Jurkat, Clone E6-1 (cell line): Measurements from ENCODE around the gene EBI3.
"Not testable (repeated sequence)": the region's sequence is repeated elsewhere in the genome, so short reads cannot be mapped to it uniquely, and the experiment has no call there.

ENCODE experiments used
- DNase-seq: peaks from one replicate; pipeline ENCODE4 v3.0.0-alpha.2; 2011; ENCODE audit warnings: low read depth, low spot score
- H3K4me3 ChIP-seq: 2 replicates; pipeline ENCODE4 v1.5.1; 2011; ENCODE audit warnings: mild to moderate bottlenecking, low read length, control low read depth, moderate library complexity

The EBI3 gene

DNA sequence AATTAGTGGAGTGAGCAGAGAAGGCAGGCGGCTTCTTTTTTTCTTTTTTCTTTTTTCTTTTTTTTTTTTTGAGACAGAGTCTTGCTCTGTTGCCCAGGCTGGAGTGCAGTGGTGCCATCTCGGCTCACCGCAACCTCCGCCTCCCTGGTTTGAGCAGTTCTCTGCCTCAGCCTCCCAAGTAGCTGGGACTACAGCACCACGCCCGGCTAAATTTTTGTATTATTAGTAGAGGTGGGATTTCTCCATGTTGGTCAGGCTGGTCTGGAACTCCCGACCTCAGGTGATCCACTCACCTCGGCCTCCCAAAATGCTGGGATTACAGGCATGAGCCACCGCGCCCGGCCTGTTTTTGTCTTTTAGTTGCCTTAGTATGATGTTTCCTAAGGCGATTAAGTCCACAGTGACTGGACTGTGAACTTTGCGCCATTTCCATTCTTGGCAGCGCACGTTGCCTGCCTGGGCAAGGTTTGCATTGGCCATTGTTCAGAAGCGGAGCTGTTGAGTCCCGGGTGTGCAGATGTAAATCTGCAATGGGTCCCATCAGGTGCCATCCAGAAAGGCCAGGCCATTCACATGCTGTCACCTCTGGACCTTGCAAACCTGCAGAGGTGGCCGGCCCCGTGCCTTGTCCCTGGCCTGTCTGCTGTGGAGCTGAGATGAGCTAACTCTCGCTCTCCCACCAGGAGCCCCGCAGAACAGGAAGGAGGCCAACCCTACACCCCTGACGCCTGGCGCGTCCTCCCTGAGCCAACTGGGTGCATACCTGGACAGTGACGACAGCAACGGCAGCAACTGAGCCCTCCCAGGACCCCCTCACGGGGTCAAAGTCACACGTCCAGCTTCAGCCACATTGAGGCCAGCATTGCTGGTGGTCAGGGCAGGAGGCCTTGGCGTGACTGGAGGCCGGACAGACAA, 38.8 kb downstream of the EBI3 start:
- DNase-seq: no peak

DNA sequence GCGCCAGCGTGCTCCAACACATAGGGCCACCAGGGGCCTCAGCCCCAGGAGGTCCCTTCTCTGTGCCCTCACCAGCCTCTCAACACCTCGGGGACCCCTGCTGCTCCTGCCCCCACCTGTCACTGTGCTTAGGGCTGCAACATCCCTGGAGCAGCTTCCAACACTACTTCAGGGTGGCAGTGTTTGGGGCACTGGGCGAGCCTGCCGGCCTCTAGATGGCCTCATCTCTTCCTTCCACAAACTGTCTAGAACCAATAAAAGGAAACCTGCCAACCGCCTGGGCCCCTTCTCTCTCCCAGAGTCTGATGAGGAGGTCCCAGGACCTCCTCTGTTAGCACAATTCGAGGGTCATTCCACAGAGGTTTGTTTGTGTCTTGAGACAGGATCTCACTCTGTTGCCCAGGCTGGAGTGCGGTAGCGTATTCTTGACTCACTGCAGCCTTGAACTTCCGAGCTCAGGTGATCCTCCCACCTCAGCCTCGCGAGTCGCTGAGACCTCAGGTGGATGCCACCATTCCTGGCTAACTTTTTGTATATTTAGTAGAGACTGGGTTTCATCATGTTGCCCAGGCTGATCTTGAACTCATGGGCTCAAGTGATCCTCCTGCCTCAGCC, 39.6 kb downstream of the EBI3 start:
- H3K4me3 ChIP-seq: no peak overlapping the region
- no peak for DNase-seq

More for the DNA sequence above, 38.8 kb downstream of the EBI3 start:
- H3K4me3 ChIP-seq: no peak overlapping the region

DNA sequence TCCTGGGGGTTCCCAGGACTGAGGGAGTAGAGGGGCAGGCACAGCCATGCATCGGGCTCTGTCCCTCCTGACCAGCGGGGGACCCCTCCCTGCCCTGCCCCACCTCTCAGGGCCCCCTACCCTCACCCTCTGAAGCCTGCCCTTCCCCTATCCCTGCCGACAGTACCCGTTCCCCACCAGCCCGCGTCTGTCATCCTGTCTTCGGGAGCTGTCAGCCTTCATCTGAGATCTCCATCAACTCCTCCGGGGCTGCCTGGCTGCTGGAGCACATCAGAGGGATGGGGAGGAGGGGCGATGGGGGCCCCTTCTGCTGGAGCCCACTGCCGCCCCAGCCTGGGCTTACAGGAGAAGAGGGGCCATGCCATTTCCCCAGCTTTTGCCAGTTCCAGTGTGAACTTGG, 43.6 kb downstream of the EBI3 start:
- no peak overlapping the region for H3K4me3 ChIP-seq
- no peak for DNase-seq

GRCh38 chr19:4274321-4274686, 45.0 kb downstream of the EBI3 start:
- not testable (repeated sequence) for H3K4me3 ChIP-seq, DNase-seq

- H3K4me3 ChIP-seq: no peak overlapping the region
- DNase-seq: no peak
Observed at GRCh38 chr19:4277191-4277696, 47.9 kb downstream of the EBI3 start.

DNA sequence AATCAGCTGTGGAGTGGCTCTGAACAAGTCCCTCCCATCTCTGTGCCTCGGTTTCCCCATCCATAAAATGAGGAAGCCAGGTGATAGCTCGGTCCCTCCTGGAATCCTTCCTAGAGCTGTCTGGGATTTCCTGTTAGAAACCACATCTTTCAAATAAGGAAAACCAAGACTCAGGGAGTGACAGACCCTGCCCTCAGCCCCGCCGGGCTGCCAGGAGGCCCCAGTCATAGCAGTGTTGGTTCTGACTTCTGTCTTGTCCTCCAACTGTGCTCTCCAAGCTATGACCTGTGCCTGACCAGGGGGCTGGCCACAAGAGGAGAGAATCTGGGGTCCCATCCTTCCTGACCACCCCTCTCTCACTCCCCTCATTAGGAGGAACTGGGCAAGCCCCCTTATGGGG, 48.7 kb downstream of the EBI3 start:
- no peak for DNase-seq
- no peak overlapping the region for H3K4me3 ChIP-seq

GRCh38 chr19:4278419-4279266, 49.3 kb downstream of the EBI3 start, which contains the start of gene SHD:
Gene SHD, plus strand, starts transcription at chr19:4279266. Its CDS starts 798 bp downstream, at chr19:4280064.
- DNase-seq: no peak
- no peak within 1 kb of the TSS for H3K4me3 ChIP-seq

DNA sequence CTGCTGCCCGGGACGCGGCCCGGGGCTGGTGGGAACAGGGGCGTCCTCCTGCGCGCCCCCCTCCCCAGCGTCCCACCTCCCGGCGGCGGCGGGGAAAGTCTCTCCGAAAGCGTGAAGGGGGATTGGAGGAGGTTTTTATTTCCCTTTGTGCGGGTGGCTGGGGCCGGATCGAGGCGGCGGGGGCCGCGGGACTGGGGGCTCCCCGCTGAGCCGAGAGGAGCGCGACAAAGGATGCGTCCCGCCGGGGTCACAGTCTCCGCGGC, 49.9 kb downstream of the EBI3 start:
- H3K4me3 ChIP-seq: no peak overlapping the region
- no peak for DNase-seq

DNA sequence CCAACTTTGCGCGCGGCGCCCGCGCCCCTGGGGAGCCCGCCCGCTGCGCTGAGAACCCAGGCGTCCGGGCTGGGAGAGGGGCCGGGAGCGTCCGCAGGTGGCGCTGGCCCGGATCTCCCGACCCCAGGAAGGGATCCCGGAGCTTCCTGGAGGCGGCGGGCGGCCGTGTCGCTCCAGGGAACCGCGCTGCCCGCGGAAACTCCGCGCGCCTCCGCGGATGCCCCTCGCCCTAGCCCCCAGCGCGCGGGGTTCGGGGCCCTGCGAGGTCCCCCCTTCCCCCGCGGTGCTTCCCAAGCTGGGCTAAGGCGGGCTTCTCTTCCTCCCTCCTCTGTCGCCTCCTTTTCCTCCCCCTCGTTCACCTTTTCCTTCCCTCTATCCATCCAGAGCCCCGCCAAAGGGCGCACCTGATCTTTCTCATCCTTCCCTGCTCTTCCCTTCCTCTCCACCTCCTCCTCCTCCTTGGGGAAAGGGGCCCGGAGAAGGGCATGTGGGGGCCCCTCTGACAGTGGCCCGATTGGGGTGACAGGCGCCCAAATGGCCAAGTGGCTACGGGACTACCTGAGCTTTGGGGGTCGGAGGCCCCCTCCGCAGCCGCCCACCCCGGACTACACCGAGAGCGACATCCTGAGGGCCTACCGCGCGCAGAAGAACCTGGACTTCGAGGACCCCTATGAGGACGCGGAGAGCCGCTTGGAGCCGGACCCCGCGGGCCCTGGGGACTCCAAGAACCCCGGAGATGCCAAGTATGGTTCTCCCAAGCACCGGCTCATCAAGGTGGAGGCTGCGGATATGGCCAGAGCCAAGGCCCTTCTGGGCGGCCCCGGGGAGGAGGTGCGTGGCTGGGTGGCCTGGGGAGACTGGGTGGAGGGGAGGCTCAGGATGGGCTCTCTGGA, 50.5 kb downstream of the EBI3 start:
- no peak for DNase-seq
- H3K4me3 ChIP-seq: no peak overlapping the region

- no peak for DNase-seq
- no peak overlapping the region for H3K4me3 ChIP-seq
Observed at GRCh38 chr19:4284176-4284958, 55.0 kb downstream of the EBI3 start.

GRCh38 chr19:4284974-4285373, 55.7 kb downstream of the EBI3 start:
- H3K4me3 ChIP-seq: no peak overlapping the region
- no peak for DNase-seq

DNA sequence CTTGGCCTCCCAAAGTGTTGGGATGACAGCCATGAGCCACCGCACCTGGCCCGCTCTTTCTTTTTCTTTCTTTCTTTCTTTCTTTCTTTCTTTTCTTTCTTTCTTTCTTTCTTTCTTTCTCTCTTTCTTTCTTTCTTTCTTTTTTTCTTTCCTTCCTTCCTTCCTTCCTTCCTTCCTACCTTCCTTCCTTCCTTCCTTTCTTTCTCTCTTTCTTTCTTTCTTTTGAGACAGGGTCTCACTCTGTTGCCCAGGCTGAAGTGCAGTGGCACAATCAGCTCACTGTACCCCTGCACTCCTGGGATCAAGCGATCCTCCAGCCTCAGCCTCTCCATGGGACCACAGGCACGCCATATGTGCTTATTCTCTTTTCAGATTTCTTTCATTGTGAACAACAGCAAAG, 56.8 kb downstream of the EBI3 start:
- not testable (repeated sequence) for H3K4me3 ChIP-seq, DNase-seq
